Fibroblast of lung (primary cell): ENCODE measurements around the gene ZCCHC17. TPM values are rescaled to one million over a fixed set of nuclear protein-coding genes. Genes with fewer than 3 reads are reported as not detected.

ENCODE experiments used
- DNase-seq, 2 donors: peaks; one replicate each; pipeline versions ENCODE4 v3.0.0 to v3.0.0-alpha.2; 2010; ENCODE audit warnings: low read depth in 2 of 2
- H2AFZ ChIP-seq: 2 replicates; pipeline ENCODE4 v1.5.1; 2012; ENCODE audit warnings: low read length, control low read depth, inconsistent platforms
- H3K27ac ChIP-seq: 2 replicates; pipeline ENCODE4 v1.5.1; 2011; ENCODE audit warnings: low read length, control low read depth; ENCODE audit not compliant: insufficient read depth
- H3K27me3 ChIP-seq: 2 replicates; pipeline ENCODE4 v1.5.1; 2011; ENCODE audit warnings: mild to moderate bottlenecking, low read length; ENCODE audit not compliant: control insufficient read depth, insufficient read depth
- H3K36me3 ChIP-seq: 2 replicates; pipeline ENCODE4 v1.5.1; 2011; ENCODE audit warnings: low read length; ENCODE audit not compliant: control insufficient read depth, insufficient read depth
- H3K4me1 ChIP-seq: 2 replicates; pipeline ENCODE4 v1.5.1; 2011; ENCODE audit warnings: low read length; ENCODE audit not compliant: control insufficient read depth, insufficient read depth; ENCODE audit errors: extremely low read depth
- H3K4me2 ChIP-seq: 2 replicates; pipeline ENCODE4 v1.5.1; 2011; ENCODE audit warnings: low read length, control low read depth; ENCODE audit not compliant: insufficient read depth; ENCODE audit errors: extremely low read depth
- H3K4me3 ChIP-seq, 4 experiments: fragments of 200-600 bp in 1 of 4; sonication (generic) in 1 of 4; replicated peaks in 1 of 4; 2 replicates each; pipeline ENCODE4 v1.5.1; 2011 to 2016; ENCODE audit warnings: low read length in 4 of 4, low read depth in 3 of 4, mild to moderate bottlenecking in 3 of 4, control low read depth in 2 of 4, inconsistent platforms in 1 of 4, mixed read lengths in 1 of 4; ENCODE audit not compliant: insufficient read depth in 1 of 4; ENCODE audit errors: control extremely low read depth in 1 of 4
- H3K79me2 ChIP-seq: 2 replicates; pipeline ENCODE4 v1.5.1; 2012; ENCODE audit warnings: mild to moderate bottlenecking, low read length, inconsistent platforms; ENCODE audit not compliant: control insufficient read depth, insufficient read depth
- H3K9ac ChIP-seq: 2 replicates; pipeline ENCODE4 v1.5.1; 2011; ENCODE audit warnings: mild to moderate bottlenecking, low read length, control low read depth; ENCODE audit not compliant: insufficient read depth
- H3K9me3 ChIP-seq: 2 replicates; pipeline ENCODE4 v1.5.1; 2012; ENCODE audit warnings: low read depth, low read length; ENCODE audit not compliant: control insufficient read depth, insufficient read depth
- H4K20me1 ChIP-seq: 2 replicates; pipeline ENCODE4 v1.5.1; 2011; ENCODE audit warnings: low read length; ENCODE audit not compliant: control insufficient read depth, insufficient read depth; ENCODE audit errors: extremely low read depth
- EZH2 ChIP-seq: IDR thresholded peaks from 2 replicates; pipeline ENCODE4 v1.5.1; 2012; ENCODE audit warnings: low read length, control low read depth, mild to moderate bottlenecking; ENCODE audit errors: missing control alignments
- polyA plus RNA-seq, 2 donors: library from polyadenylated mRNA; depleted of rRNA in 1 of 2; stranded (reverse) in 1 of 2; unstranded in 1 of 2; fragments of >200 nt; gene quantifications; 2 replicates each; pipeline ENCODE4 v1.2.1, GENCODE V29; 2011 to 2012; ENCODE audit warnings: missing spikeins in 1 of 2
- total RNA-seq: library from RNA; depleted of rRNA; stranded (reverse); fragments of >200 nt; gene quantifications from 2 replicates; pipeline ENCODE4 v1.2.1, GENCODE V29; 2014
- TF ChIP-seq, protein P1 (sequence below), 2 donors: IDR thresholded peaks in 1 of 2; conservative IDR thresholded peaks in 1 of 2; 1 replicate in 1 of 2; 2 replicates in 1 of 2; pipeline ENCODE4 v1.5.1; 2011 to 2012; ENCODE audit warnings: low read length in 2 of 2, control low read depth in 1 of 2, inconsistent platforms in 1 of 2, low read depth in 1 of 2, mild to moderate bottlenecking in 1 of 2

The ZCCHC17 gene
- total and polyA plus RNA-seq, 2 donors (not counting 1 experiment from before 2014, with no cell fraction given) = 34.0 to 62.3 TPM

DNA sequence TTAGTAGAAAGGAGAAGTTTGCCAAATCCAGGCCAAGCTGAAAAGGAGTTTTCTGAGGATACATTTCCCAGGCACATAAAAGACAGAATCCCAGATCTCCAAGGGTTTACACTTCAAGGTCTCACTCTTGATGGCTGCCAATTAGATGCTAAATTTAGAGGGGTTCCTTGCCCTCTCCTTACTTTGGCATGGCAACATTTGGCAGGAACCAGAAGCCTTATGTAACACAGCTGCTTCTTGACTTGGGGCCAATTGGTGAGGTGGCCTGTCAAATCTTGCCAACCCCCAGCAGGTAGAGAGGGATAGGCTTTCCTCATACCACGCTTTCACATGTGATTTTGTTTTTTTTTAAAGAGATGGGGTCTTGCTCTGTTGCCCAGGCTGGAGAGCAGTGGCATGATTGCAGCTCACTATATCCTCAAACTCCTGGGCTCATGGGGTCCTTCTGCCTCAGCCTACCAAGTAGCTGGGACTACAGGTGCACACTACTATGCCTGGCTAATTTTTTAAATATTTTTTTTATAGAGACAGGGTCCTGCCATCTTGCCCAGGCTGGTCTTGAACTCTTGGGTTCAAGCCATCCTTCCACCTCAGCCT, 31.9 kb upstream of the ZCCHC17 start:
- TF ChIP-seq EZH2 = no peak
- TF ChIP-seq, protein P1, sequence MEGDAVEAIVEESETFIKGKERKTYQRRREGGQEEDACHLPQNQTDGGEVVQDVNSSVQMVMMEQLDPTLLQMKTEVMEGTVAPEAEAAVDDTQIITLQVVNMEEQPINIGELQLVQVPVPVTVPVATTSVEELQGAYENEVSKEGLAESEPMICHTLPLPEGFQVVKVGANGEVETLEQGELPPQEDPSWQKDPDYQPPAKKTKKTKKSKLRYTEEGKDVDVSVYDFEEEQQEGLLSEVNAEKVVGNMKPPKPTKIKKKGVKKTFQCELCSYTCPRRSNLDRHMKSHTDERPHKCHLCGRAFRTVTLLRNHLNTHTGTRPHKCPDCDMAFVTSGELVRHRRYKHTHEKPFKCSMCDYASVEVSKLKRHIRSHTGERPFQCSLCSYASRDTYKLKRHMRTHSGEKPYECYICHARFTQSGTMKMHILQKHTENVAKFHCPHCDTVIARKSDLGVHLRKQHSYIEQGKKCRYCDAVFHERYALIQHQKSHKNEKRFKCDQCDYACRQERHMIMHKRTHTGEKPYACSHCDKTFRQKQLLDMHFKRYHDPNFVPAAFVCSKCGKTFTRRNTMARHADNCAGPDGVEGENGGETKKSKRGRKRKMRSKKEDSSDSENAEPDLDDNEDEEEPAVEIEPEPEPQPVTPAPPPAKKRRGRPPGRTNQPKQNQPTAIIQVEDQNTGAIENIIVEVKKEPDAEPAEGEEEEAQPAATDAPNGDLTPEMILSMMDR (conservative IDR thresholded peaks at IDR 0.05 in 1 of 2, IDR thresholded peaks at IDR 0.05 in 1 of 2; ENCODE audit: low read depth in 1 of 2, low read length in 2 of 2) = no peak
- H3K79me2 ChIP-seq = no peaks in the 10 kb centered on the region
- H3K36me3 ChIP-seq = peaks cover 9% of the 10 kb centered on the region
- no peak for DNase-seq
- no peaks in the 10 kb centered on the region for H4K20me1 ChIP-seq
- no peaks in the 10 kb centered on the region for H3K4me1 ChIP-seq
- no peaks in the 10 kb centered on the region for H3K27me3 ChIP-seq
- H3K9me3 ChIP-seq = no peaks in the 10 kb centered on the region
- no peak overlapping the region for H3K9ac ChIP-seq
- no peak overlapping the region for H3K27ac ChIP-seq
- H2AFZ ChIP-seq = no peak overlapping the region
- no peak overlapping the region for H3K4me2 ChIP-seq
- H3K4me3 ChIP-seq = no peak overlapping the region

DNA sequence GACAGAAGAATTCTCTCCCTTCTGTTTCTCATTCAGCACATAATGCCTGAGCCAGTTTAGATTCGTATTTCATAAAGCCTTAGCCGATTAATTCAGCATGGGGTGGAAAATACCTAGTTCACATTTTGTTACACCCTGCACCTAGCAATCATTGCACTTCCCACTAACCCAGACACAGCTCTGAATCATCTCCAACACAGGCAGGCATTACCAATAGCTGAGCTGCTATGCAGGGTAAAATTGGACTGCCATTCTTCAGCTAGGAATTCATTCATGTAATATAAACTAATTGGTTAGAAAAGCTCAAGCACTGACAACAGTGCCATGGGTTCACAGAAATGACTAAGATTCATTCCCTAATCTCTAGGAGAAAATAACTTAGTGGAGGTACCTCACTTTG, 30.3 kb upstream of the ZCCHC17 start:
- no peaks in the 10 kb centered on the region for H3K4me1 ChIP-seq
- no peak overlapping the region for H3K4me2 ChIP-seq
- no peak overlapping the region for H3K4me3 ChIP-seq
- DNase-seq = peak in 1 of 2 donors; percentile 6
- peaks cover 9% of the 10 kb centered on the region for H3K36me3 ChIP-seq
- H2AFZ ChIP-seq = no peak overlapping the region
- no peaks in the 10 kb centered on the region for H3K9me3 ChIP-seq
- no peaks in the 10 kb centered on the region for H3K27me3 ChIP-seq
- H4K20me1 ChIP-seq = no peaks in the 10 kb centered on the region
- no peak overlapping the region for H3K27ac ChIP-seq
- H3K79me2 ChIP-seq = no peaks in the 10 kb centered on the region
- no peak overlapping the region for H3K9ac ChIP-seq
- TF ChIP-seq EZH2 = no peak
- TF ChIP-seq, protein P1 (conservative IDR thresholded peaks at IDR 0.05 in 1 of 2, IDR thresholded peaks at IDR 0.05 in 1 of 2; ENCODE audit: low read depth in 1 of 2, low read length in 2 of 2) = no peak

DNA sequence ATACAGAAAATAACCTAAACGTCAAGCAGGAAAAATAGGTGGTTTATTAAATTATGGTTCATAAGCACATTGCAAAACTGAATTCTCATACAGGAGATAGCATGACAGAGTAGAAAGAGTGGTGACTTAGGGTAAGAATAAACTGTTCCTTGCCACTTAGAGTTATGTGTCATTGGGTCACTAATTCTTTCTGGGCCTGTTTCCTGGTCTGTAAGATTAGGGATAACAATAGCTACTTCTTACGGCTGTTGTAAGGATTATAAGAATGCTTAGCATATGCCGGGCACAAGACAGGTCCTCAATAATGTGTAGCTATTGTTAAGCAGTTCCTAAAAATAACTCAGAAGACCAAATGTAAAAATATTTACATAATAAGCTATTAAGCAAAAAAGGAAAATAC, 24.5 kb upstream of the ZCCHC17 start:
- no peak for DNase-seq

More for the DNA sequence above, 24.5 kb upstream of the ZCCHC17 start:
- H3K36me3 ChIP-seq = peaks cover 4% of the 10 kb centered on the region
- TF ChIP-seq, protein P1 (conservative IDR thresholded peaks at IDR 0.05 in 1 of 2, IDR thresholded peaks at IDR 0.05 in 1 of 2; ENCODE audit: low read depth in 1 of 2, low read length in 2 of 2) = no peak
- TF ChIP-seq EZH2 = no peak
- H3K9me3 ChIP-seq = no peaks in the 10 kb centered on the region
- H3K27me3 ChIP-seq = no peaks in the 10 kb centered on the region
- no peaks in the 10 kb centered on the region for H3K79me2 ChIP-seq
- H4K20me1 ChIP-seq = no peaks in the 10 kb centered on the region
- no peak overlapping the region for H3K4me3 ChIP-seq
- no peaks in the 10 kb centered on the region for H3K4me1 ChIP-seq
- H3K9ac ChIP-seq = no peak overlapping the region
- no peak overlapping the region for H2AFZ ChIP-seq
- no peak overlapping the region for H3K27ac ChIP-seq
- H3K4me2 ChIP-seq = no peak overlapping the region
